ENCODE measurements around the gene VDAC2. TPM values are rescaled to one million over a fixed set of nuclear protein-coding genes. Genes with fewer than 3 reads are reported as not detected.

VDAC2 gene
- total RNA-seq, 1 donor from 2014 or later, result 161 TPM

DNA sequence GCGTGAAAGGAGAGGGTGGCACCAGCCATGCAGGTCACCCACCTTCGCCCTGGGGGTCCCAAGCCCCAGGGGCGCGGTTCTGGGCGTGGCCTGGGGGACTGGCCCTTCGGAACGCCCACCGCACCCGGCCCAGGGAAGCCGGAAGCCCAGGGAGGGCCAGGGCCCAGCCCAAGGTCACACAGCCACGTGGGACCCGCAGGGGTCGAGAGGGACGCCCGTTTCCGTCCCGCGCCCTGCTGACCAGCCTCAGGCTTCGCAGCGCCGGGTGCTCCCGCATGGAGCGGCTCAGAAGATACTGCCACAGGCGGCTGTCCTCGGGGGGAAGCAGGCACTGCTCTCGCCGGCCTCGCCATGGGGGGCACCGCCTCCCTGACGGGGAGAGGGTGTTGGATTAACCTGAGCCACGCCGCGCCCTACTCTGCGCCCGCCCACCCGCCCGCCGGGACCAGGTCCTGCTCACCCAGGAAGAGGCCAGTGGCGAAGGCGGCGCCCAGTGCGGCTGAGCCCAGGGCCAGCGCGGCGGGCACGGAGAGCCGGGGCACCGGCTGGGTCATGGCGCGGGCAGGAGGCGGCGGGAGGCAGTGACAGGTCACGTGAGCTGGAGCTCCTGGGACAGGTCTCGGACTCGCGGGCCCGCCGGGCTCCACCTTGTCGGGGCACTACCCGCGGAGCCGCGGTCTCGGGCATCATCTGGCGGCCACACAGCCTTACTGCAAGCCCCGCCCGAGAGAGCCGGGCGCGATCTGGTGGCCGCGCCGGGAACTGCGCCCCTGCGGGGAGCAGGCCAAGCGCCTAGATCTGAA is 25.0 kb downstream of the VDAC2 start, which contains the start of gene COMTD1:
Gene COMTD1, minus strand, starts transcription at position 583 of the 803 bp plus-strand sequence. Its CDS starts 29 bp downstream, at position 554.
- TF ChIP-seq, protein P1, sequence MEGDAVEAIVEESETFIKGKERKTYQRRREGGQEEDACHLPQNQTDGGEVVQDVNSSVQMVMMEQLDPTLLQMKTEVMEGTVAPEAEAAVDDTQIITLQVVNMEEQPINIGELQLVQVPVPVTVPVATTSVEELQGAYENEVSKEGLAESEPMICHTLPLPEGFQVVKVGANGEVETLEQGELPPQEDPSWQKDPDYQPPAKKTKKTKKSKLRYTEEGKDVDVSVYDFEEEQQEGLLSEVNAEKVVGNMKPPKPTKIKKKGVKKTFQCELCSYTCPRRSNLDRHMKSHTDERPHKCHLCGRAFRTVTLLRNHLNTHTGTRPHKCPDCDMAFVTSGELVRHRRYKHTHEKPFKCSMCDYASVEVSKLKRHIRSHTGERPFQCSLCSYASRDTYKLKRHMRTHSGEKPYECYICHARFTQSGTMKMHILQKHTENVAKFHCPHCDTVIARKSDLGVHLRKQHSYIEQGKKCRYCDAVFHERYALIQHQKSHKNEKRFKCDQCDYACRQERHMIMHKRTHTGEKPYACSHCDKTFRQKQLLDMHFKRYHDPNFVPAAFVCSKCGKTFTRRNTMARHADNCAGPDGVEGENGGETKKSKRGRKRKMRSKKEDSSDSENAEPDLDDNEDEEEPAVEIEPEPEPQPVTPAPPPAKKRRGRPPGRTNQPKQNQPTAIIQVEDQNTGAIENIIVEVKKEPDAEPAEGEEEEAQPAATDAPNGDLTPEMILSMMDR (IDR thresholded peaks at IDR 0.05), result peak; percentile 100
- Mint-ChIP-seq H3K4me1 (ENCODE audit: low read depth) (peaks cover 11% of the 10 kb centered on the region), H3K9me3 (ENCODE audit: low read depth) (no peaks in the 10 kb centered on the region), H3K4me3 (ENCODE audit: unreplicated experiment) (peak within 1 kb of the TSS; percentile 65), H3K27ac (ENCODE audit: unreplicated experiment) (no peak within 1 kb of the TSS), H3K27me3 (ENCODE audit: low read depth) (no peaks in the 10 kb centered on the region), H3K36me3 (ENCODE audit: low read depth) (peaks cover 12% of the 10 kb centered on the region)
- peak; percentile 98 for DNase-seq (ENCODE audit: low spot score)

DNA sequence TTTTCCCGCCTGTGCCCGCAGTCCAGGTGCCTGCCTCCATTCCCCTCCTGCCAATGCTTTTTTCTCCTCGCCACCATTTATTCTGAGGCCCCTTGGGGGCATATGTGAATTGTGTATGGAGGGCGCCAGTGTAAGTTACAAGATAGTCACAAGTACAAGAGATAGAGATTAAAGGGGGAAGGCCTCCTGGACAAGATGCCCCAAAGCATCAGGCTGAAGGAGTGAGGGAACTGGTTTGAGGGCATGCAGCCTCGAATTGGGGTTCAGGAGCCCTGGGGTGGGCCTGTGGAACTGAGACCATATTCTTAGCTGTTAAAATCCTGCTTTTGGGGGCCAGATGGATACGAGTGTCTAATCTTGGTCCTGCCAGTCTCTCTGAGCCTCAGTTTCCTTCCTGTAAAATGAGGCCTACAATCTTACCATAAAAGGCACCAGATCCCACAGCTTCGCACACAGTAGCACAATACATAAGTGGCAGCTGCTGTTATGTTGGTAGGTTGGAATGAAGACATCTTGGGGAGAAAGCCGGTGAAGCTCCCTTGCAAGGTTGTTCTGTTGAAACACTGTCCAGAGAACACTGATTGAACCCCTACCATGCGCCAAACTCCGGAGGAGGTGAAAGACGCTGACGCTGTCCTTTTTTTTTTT is 25.7 kb downstream of the VDAC2 start:
- H3K4me1 Mint-ChIP-seq (ENCODE audit: low read depth), result peaks cover 8% of the 10 kb centered on the region
- peak overlapping the region; percentile 65 for H3K4me3 Mint-ChIP-seq (ENCODE audit: unreplicated experiment)
- TF ChIP-seq, protein P1 (IDR thresholded peaks at IDR 0.05), result no peak
- DNase-seq (ENCODE audit: low spot score), result no peak
- H3K36me3 Mint-ChIP-seq (ENCODE audit: low read depth), result peaks cover 7% of the 10 kb centered on the region
- no peaks in the 10 kb centered on the region for H3K9me3 Mint-ChIP-seq (ENCODE audit: low read depth)
- no peaks in the 10 kb centered on the region for H3K27me3 Mint-ChIP-seq (ENCODE audit: low read depth)
- H3K27ac Mint-ChIP-seq (ENCODE audit: unreplicated experiment), result no peak overlapping the region

GRCh38 chr10:75238182-75239095 is 27.8 kb downstream of the VDAC2 start:
- TF ChIP-seq, protein P1 (IDR thresholded peaks at IDR 0.05), result no peak
- no peak for DNase-seq (ENCODE audit: low spot score)
- H3K27me3 Mint-ChIP-seq (ENCODE audit: low read depth), result no peaks in the 10 kb centered on the region
- H3K9me3 Mint-ChIP-seq (ENCODE audit: low read depth), result no peaks in the 10 kb centered on the region
- H3K36me3 Mint-ChIP-seq (ENCODE audit: low read depth), result no peaks in the 10 kb centered on the region
- H3K4me1 Mint-ChIP-seq (ENCODE audit: low read depth), result peaks cover 6% of the 10 kb centered on the region
- no peak overlapping the region for H3K4me3 Mint-ChIP-seq (ENCODE audit: unreplicated experiment)
- no peak overlapping the region for H3K27ac Mint-ChIP-seq (ENCODE audit: unreplicated experiment)

DNA sequence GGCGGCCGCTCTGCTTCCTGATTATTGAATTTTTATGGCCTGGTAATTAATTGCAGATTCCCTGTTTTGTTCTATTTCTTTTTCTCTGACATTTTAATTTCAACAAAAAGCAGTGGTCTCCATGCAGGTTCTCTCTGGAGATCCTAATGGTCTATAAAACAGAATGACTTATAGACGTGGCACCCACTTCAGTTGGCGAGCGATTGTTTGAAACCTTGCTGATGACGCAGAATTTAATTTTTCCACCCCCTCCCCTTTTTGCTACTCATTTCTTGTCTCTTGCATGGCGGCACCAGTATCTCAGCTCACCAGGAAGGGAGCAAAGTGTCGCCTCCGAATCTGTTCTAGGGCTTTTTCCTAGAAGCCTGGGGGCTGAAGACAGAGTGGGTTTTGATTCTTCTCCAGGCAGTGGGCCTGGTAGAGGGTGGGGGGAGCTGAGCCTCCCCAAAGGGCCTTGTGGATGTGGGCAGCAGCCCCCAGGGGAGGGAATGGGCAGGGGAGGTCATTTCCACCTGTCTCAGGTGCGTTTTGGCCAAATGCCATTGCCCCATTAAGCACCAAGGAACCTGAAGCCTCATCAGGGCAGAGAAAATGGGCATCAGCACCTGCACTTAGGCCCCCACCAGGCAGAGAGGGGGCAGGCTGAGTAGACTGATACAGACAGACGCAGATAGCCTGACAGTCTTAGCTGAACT is 28.6 kb downstream of the VDAC2 start:
- Mint-ChIP-seq H3K36me3 (ENCODE audit: low read depth) (no peaks in the 10 kb centered on the region), H3K4me3 (ENCODE audit: unreplicated experiment) (no peak overlapping the region), H3K27ac (ENCODE audit: unreplicated experiment) (no peak overlapping the region), H3K9me3 (ENCODE audit: low read depth) (no peaks in the 10 kb centered on the region), H3K4me1 (ENCODE audit: low read depth) (peaks cover 4% of the 10 kb centered on the region), H3K27me3 (ENCODE audit: low read depth) (no peaks in the 10 kb centered on the region)
- TF ChIP-seq, protein P1 (IDR thresholded peaks at IDR 0.05), result no peak
- no peak for DNase-seq (ENCODE audit: low spot score)
